OCI-M1 (cell line): ENCODE results near the gene CRABP1.

Experiments
- DNase-seq: peaks from one replicate; lab custom pipeline; 2025; lab: John Stamatoyannopoulos, UW

The CRABP1 gene

DNA sequence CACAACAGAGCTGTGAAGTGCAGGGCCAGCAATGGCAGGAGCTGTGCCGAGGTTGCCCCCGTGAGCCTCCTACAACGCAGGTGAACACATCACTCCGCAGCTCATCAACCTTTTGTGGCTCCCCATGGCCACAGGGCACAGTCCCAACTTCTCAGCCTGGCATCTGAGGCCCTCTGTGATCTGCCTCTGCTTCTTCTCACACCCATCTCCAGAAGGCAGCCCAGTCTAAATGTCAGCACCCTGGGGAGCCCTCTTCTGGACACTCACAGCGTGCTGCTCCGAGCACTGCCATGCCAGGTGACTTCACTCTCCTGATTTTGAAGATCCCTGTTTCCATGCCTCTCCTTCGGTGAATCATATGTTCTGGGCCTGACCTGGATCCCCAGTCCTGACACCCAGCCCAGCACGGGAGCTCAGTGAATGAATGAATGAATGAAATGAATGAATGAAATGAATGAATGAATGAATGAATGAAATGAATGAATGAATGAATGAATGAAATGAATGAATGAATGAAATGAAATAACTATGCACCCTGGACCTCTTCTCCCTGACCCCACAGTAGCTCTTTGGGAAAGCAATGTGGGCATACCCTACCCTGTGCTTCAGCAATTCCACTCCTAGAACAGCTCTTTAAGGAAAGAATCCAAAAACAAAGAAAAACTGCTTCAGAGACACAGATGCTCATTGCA lies 22.9 kb upstream of the CRABP1 start:
- DNase-seq, result peak; percentile 6

DNA sequence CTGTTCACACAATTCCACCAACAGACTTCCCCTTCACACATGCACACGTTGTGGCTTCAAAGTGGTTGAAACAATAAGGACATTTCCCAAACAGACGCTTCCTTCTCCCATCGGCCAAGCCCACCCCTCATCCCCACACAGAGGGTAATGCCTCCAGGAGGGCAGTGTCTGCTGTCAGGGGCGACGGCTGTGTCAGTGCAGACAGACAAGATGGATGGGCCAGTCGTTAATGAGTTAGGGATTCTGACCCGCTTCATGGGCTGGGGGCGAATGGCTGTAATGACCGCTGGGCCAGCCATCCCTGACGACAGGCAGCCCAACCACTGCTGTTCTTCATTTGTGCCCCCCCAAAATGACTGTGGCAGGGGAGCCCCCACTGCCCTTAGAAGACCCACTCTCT lies 20.6 kb upstream of the CRABP1 start:
- DNase-seq, result no peak

DNA sequence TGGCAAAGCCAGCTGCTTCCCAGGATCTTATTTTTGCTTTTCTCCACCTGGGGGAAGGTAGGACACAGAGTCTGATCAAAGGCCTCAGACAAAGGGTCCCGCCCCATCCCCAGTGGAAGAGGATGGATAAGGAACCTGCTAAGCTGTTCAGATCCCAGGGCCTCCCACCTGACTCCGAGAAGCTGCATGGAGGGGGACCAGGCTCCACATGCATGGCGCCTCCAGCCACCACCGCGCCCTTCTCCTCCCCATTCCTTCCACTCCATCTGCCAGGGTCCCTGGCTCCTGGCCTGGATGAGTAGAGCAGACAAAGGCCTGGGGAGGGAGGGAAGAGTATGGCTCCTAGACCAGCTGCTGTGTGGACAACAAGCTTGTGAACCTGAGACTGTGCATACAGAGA lies 20.0 kb upstream of the CRABP1 start:
- no peak for DNase-seq

DNA sequence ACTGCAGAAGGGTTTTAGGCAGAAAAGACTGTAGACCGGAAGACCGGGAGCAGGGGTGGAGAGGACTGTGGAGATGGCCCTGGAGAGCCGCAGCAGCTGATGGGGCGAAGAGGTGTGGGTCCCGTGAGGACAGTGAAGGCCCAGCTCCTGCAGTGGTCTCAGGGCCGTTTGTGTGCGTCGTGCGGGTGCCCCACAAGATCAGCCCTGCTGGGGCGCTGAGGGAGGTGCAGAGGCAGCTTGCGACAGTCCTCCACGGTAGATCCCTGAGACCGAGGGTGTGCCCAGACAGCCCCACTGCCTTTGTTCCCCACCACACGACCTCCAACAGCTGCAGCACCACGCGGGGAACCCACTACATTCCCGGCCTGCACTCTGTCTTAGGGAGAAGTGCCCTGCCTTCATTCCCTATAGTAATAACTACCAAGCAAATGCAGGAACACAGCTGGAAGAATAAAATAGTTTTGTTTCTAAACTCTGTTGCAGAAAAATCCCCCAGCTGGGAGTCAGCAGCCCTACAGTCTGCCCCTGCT lies 19.0 kb upstream of the CRABP1 start:
- no peak for DNase-seq

DNA sequence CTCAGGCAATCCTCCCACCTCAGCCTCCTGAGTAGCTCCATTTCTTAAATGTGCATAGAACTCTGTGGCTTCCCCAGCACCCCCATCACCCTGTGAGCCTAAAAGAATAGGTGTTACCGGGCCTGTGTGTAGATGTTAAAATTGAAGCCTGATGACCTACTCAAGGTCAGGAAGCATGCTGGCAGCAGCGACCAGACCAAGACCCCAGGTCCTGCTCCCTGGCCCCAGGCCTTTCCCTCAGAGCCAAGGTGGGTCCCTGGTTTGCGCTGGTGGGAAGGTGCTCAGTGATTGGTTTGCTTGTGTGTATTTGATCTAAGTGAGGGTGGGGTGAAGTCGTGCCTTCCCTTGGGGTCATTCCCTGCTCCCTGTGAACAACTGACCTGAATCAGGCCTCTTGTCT lies 18.4 kb upstream of the CRABP1 start:
- DNase-seq, result no peak

DNA sequence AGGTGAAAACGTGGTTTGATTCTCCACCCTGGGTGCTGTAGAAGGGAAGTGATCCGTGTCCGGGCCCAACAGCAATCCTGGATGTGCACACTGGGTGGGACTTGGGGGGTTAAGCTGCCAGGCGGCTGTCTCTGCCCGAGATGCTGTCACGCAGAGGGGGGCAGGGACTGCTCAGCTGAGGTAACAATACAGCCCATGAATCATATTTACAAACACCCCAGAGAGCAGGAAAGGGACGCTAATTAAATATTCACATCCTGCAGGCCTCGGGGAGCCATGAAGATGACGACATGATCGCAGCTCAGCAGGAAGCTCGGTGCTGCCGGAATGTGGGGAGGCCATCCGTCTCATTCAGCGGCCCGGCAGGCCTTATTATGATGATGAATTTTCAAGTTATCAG lies 17.9 kb upstream of the CRABP1 start:
- no peak for DNase-seq

DNA sequence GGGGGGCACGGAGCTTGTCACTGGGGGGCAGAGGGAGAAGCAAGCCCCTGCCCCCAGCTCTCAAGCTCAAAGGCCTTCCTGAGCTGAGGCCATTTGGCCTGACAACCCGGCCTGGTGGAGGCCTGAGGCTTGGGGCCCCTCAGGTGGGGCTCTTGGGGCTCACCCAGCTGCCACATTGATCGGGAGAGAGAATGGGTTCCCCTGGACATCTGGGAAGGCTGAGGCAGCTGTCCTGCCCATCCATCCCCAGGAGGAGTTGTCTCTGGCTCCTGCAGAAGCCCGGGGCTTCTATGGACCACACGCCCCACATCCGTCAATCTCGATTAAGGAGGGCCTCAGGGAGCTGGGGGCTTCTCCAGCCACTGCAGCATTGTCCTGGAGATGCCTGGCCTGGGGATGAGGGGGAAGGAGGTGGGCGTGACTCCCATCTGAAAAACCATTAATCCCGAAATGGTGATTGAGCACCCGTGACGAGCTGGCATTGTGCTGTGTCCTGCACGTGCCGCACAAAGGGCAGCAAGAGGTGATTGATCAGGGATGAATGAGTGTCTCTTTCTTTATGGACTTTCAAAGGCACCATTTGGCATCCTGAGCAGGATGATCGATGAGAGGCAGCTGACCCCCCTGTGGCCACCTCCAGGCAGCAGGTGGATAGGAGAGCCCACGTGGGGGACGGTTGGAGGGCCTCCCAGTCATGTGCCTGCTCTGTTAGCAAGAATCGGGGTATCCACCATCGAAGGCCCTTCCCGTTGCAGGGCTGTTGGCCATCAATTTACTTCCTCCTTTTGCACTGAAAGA lies 17.2 kb upstream of the CRABP1 start:
- peak; percentile 10 for DNase-seq

DNA sequence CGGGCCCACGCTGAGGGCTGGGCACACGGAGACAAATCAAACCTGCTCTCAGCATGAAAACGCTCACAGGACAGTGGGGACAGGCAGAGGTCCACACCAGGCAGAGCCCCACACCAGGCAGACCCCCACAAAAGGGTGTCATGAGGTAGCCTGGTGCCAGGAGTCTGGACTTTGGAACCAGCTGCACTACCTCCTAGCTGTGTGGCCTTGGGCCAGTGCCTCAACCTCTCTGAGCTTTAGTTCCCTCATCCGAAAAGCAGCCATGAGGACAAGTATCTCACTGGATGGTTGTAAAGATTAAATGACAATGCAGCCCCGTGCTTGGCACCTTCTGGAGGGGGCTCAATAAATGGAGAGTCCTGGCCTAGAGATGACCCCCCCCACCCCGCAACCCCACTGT lies 16.5 kb upstream of the CRABP1 start:
- DNase-seq, result no peak

DNA sequence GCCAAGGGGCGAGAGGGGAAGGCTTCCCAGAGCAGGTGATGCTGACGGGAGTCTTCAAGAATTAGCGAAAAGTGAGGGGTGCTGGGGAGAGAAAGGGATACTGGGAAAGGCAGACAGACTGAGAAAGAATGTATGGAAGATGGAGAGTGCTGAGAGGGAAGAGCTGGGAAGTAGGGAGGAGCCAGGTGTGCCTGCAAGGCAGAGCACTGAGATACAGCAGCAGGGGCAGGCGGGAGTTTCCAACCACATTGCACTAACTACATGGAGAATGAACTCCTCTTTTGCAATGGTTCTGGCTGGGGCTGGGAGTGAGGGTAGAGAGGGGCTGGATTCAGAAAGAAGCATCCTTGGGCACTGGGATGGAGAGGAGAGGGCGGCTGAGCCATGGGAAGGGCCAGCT lies 16.0 kb upstream of the CRABP1 start:
- DNase-seq, result no peak

DNA sequence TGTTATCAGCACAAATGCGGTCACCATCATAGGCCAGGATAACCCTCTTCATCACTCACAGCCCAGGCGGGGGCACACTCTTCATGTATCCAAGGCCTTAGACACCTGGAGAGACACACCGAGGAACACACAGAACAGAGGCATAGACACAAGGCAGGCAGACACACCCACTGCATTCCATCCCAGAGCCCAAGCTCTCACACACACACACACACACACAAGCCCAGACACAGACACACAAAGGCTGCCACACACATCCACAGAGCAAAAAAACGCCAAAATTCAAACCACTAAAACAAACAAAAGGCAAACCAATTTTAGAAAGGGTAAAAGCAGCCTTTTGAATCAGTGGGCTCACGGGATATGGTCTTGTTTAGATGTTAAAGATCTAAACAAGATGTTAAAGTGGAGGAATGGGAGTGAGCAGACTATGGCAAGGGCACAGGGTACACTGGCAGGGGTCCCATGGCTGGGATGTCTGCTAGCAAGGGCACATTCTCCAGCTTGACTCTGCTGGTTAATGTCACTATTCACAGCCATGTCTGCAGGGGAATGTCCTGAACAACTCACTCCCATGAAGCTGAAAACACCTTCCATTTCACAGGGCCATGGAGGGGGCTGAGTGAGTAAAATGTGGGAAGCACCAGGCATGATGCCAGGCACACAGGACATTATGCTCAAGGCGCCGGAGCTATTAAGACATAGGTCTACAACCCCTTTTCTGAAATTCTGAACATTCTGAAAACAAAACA lies 14.9 kb upstream of the CRABP1 start:
- no peak for DNase-seq

DNA sequence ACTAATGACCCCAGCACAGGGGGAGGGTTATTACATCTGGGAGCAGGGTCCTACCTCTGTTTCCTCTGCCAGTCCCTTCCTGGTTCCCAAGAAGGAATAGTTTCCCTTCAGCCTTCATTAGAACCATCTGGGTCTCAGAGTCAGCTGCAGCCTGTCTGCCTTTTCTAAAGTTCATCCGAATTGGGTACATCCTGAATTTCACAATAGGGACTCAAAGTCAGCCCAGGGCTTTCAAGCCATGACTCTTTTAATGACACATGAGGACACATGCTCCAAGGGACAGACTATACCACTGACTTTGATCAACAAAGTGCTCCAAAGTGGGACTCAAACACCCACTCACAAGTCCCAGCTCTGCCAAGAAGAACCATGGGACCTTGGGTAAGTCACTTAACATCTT lies 12.7 kb upstream of the CRABP1 start:
- no peak for DNase-seq

DNA sequence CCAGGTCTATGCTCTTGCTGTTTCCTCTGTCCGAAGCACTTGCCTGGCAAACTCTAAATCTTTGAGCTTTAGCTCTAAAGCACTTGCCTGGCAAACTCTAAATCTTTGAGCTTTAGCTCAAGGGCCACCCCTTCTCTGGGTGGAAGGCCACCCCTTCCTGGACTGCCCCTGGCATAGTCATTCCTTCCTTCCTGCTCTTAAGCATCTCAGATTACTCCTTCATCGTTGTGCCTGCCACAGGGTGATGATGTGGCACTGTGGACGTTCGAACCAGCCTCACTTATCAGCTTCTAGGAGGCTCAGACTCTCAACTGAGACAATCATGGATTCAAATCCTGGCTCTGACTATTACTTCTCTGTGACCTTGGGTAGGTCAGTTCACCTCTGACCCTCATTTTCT lies 10.5 kb upstream of the CRABP1 start:
- no peak for DNase-seq

DNA sequence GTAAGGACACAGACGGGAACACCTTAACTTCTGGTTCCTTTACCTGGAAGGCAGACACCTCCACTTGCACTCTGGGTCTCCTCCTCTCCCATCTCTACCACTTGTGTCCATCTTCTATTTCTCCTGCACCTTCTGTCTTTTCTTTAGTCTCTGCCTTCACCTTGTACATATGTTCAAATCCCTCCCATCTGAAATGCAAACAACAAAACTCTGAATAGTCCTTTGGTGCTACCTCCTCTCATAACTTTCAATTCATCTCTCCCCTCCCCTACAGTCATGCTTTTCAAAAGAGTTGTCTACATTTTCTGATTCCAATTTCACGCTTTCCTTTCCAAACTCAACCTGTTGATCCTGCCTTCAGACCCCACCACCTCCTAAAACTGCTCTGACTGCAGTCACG lies 5.3 kb upstream of the CRABP1 start:
- DNase-seq, result no peak

DNA sequence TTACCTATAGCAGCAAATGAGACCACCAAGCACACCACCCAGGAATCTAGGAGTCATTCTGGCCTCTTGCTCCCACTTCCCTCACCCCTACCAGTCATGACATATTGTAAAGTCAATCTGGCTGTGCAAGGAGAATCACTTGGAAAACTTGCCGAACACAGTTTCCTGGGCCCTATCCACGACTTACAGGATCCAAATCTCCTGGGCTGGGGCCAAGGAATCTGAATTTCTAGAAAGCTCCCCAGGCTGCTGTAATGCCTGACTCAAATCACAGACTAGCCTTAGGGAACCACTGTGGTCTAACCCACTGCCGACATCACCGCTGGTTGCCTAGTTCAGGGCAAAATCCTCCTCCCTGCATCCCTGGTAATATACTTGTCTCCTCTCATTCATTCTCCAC lies 4.2 kb upstream of the CRABP1 start:
- no peak for DNase-seq

DNA sequence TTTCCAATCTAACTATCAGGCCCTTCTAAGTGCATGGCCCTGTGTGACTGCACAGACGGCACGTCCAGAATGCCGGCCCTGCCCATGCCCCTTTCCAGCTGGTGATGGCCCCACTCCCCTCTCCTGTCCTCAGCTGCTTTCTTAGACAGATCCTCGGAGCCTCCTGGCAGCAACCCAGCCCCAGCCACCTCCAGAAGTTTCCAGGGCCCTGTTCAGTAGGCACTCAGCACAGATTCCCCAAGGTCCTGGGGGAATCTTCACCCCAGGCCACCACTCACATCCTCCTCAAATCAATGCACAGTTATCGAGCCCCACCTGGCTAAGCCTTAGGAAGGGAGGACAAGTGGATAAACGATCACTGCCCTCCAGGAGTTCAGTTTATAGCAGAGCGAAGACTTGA lies 1.4 kb upstream of the CRABP1 start:
- no peak for DNase-seq

DNA sequence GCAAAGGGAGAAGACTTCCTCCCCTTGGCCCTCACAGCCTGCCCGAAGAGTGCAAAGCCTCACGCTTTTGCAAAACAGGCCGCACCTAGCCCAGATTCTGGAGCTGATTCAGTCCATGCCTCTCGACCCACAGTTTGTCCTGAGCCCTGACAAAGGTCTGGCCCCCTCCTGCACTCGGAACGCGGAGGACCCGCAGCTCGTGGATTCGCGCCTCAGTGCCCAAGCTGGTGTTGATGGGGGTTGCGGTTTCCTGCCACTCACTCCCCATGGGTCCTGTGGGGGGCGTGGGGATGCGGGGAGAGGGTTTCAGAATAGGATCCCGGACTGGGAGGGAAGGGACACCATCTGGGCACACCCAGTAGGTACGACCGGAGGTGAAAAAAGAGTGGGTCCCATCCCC lies 594 bp upstream of the CRABP1 start:
- DNase-seq, result no peak

DNA sequence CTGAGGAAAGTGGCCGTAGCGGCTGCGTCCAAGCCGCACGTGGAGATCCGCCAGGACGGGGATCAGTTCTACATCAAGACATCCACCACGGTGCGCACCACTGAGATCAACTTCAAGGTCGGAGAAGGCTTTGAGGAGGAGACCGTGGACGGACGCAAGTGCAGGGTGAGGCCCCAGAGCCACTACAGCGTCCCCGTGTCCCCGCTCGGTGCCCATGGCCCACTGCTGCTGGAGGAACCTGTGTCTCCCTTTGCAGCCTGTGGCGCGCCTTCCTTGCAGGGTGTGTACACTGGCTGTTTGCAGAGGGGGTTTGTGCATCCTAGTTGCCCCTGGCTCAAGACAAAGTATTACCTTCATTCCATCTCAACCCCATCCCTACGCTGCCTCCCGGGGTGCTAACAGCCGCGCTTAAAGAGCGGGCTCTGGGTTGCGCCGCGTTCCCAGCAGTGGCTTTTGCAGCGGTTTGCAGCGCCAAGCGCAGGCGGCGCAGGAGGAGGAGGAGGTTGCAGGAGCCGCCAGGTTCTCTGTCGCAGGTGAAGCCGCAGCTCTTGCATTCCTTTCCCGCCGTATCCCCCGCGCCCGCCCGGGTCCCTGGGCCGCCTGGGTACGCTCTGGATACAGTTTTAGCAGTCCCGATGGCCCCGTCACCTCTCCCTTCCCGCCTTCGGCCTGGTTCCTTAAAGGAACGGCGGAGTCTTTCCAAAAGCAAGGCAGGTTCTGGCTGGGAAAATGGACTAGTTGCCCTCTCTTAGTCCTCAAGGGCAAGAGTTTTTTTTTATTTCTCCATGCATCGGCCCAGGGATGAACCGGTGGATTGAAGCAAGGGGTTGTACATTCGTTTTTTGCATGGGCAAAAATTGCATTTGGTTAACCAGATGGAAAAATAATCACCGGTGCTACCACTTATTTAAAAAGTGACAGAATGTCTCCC lies 1.2 kb downstream of the CRABP1 start:
- DNase-seq, result no peak

DNA sequence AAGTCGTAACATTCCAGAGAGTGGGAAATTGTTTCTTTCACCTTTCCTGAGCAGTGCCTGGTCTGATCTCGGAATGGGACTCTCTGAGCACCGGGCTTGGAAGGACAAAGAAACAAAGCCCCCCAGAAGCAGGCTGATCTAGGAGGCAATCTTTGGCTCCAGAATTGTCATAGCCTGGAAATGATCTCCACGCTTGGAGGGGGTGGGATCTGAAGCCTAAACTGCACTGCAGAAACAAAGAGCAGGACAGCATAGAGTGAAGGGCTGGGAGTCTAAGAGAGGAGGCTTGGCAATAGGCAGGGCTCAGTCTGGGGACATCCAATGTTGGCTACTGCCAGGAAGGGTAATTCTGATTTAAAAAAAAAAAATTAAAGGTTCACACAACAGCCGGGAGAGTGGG lies 1.9 kb downstream of the CRABP1 start:
- no peak for DNase-seq

DNA sequence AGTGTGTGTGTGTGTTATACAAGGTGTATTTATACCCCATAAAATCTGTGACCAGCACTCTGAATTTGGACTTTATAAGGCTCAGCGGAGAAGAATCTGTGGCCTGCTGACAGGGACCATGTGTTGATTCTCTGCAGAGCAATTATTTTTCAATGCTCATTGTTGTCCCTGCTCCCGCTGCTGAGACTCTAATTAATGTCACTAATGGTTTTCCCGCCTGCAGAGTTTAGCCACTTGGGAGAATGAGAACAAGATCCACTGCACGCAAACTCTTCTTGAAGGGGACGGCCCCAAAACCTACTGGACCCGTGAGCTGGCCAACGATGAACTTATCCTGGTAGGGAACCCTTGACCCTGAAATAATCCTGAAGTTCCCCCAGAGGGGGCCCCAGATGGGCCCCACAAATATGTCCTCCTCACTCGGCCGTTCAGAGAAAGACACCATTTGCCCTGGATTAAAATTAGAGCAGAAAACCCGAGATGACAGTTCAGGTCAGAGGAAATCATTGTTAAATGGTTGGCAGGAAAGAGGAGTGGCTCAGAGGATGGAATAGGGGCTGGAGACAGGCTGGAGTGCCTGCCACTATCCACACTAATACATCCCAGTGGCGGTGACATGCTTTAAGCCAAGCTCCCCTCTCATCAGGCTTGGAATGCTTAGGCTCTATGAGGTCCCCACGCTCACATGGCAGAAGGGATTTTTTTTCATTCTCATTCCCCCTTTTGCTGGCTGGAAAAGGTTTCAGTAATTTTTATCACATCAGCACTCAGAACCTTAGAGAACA lies 3.3 kb downstream of the CRABP1 start:
- DNase-seq, result no peak

DNA sequence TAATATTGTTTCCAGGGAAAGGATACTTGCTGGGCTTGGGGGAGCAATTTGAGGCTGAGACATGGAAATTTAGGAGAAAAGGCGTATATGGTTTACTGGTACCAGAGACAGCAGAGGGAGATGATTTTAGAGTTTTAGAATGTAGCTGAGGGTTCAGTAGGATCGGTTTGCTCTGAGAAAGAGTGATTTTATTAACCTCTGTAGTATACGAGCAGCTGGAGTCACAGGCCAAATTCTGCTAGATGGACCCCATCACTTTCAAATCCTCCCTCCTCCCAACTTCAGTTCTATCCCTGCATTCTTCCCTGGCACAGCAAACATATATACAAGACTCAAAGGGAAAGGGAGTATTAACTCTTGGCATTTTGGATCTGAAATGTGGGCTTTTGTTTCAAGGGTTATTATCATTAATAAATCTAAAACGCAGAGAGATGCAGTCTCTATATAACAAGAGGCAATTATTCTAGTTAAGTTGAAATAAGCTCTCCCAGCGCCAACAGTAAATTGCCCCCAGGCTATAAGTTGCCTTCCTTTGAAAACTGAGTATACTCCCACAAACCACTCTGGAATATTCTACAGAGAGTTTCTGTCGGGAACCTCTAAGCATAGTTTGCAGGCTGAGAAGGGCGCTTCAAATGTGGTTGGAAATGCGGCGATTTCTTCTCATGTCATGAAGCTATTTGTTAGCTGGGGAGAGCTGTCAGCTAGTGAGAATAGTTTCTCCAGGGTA lies 5.4 kb downstream of the CRABP1 start:
- DNase-seq, result no peak
